ENCODE results near the gene CGN.

The CGN gene, protein sequence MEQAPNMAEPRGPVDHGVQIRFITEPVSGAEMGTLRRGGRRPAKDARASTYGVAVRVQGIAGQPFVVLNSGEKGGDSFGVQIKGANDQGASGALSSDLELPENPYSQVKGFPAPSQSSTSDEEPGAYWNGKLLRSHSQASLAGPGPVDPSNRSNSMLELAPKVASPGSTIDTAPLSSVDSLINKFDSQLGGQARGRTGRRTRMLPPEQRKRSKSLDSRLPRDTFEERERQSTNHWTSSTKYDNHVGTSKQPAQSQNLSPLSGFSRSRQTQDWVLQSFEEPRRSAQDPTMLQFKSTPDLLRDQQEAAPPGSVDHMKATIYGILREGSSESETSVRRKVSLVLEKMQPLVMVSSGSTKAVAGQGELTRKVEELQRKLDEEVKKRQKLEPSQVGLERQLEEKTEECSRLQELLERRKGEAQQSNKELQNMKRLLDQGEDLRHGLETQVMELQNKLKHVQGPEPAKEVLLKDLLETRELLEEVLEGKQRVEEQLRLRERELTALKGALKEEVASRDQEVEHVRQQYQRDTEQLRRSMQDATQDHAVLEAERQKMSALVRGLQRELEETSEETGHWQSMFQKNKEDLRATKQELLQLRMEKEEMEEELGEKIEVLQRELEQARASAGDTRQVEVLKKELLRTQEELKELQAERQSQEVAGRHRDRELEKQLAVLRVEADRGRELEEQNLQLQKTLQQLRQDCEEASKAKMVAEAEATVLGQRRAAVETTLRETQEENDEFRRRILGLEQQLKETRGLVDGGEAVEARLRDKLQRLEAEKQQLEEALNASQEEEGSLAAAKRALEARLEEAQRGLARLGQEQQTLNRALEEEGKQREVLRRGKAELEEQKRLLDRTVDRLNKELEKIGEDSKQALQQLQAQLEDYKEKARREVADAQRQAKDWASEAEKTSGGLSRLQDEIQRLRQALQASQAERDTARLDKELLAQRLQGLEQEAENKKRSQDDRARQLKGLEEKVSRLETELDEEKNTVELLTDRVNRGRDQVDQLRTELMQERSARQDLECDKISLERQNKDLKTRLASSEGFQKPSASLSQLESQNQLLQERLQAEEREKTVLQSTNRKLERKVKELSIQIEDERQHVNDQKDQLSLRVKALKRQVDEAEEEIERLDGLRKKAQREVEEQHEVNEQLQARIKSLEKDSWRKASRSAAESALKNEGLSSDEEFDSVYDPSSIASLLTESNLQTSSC

DNA sequence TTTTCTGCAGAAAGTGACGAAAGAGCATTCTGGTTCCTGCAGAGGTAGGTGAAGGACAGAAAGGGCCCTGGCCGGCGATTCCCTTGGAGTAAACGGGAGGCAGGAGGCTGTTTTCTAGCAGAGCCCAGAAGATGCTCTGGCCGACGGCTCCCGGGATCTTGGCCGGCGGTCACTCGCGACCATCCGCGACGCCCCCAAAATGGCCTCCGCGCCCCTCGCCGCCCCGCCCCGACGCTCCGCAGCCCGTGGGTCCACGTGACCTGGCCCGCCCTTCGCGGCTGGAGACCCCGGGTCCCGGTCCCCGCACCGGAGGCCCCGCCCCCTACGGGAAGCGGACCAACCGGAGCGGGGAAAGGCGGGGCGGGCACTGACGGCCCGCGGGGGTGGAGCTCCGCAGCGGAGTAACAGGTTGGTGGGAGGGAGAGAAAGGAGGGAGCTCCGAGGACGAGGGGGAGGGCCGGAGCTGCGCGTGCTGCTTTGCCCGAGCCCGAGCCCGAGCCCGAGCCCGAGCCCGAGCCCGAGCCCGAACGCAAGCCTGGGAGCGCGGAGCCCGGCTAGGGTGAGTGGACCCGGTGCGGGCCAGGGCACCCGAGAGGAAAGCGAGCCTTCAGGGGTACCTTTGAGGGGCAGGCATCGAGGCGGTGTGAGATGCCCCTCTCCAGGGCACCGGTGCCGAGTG lies at the start of gene CGN:
CGN (plus strand) TSS at position 431 of the 679 bp plus-strand sequence. CDS start 7,133 bp downstream, outside the sequence.
- peak; percentile 88 to 96 for DNase-seq

DNA sequence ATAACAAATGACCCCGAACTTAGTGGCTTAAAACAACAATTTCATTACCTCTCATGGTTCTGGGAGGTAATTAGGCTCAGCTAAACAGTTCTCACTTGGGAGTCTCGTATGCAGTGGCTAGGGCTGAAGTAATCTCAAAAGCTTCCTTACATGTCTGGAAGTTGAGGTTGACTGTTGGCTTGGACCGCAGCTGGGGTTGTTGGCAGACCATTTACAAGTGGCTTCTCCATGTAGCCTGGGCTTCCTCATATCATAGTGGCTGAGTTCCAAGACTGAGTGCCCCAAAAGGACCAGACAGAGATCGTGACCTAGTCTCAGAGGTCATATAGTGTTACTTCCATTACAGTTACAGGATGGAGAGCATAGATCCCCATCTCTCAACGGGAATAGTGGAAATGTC lies 49.5 kb upstream of the CGN start:
- DNase-seq, result no peak

DNA sequence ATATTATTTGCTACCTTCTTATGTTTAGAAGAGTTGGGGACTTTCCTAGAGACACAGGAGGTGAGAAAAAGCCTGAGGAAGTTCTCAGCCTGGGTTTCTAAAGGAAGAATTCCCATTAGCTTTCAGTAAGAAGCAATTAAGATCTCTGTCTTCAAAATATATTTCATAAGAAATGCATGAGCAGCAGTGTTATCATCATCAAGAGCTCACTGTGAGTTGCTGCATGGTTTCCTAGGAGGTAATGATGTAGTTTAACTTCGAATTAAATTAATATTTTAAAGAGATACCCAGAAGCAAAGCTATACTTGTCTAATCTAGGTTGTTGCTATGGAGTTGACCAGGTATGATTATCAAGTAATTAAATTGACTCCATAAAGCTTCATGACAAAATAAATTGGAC lies 46.2 kb upstream of the CGN start:
- DNase-seq, result no peak

DNA sequence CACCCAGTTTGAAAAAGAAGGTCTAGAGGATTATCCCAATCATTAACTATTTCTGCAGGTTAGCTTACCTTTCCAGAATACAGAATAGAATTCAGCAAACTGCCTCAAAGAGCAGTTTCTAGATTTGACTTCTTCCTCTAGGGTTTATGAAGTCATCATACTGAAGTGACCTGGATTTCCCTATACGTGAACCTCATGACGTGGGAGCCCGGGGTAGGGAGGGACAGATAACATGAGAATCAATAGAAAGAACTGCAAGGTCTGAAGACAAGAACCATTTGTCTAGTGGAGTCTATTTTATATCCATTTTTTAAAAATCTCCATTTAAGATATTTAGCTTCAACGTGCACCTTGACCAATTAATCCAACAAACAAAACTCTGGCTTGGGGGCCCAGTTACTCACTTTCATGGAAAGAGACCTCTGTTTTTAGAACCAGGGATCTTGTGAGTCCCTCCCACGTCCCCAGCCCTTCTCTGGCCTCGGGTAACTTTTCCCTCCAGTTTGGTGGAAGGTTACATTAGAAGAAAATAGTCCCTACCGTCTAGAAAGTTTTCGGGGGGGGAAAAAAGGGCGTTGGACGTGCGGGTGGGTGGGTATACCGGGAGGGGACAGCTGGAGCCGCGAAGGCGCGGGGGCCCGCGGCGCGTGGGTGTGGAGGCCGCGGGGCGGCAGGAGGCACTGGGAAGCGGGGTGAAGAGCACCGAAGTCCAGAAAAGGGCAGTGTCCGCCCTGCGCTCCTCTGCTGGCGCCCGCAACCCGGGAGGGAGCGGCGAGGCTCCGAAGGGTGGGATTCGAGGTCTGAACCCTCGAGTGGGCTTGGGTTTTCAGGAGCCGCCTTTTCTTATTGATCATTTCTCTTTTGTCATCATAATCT lies 38.1 kb upstream of the CGN start:
- DNase-seq, result peak in 1 of 2 experiments; percentile 2

DNA sequence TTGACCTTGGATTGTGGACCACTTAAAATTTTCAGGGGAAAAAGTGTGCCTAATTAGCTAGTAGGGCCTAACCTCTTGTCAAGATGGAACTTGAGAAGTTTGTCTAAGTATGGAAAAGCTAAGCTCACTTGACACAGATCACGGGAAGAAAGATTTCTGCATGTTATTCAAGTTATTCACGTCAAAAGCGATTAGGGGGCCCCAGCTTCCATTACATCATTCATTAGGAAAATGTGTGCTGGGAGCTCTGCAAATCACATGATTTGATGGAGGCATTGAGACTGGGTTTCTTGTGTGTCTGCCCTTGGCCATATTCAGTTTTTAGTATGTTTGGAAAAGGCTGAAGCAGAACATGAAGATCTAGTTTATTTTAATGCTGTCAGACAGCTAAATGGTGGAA lies 36.4 kb upstream of the CGN start:
- no peak for DNase-seq

DNA sequence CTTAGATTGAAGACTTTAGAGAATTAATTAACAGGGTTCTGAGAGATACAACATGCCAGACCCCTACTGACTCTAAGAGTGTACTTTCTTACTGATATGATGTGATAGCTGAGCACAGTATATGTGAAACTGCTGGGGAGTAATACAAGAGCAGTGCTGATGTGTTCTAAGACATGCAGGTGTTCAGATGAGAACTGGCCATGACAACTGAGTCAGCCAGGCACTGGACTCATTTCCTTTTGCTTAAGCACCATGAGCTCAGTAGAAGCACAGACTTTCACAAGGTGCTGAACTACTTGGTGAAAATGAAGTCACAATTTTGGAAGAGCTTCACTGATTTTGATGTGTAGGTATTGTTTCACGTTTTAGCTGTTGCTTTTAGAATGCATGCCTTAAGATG lies 36.0 kb upstream of the CGN start:
- DNase-seq, result no peak

DNA sequence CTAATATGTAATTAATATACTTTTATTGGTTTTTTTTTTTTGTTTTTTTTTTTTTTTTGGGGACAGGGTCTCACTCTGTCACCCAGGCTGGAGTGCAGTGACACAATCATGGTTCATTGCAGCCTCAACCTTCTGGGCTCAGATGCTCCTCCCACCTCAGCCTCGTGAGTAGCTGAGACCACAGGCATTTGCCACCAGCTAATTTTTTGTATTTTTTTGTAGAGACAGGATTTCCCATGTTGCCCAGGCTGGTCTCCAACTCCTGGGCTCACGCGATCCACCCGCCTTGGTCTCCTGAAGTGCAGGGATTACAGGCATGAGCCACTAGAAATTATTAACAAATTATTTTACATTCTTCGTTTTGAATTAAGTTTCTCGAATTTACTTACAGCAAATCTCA lies 35.1 kb upstream of the CGN start:
- DNase-seq, result no peak

DNA sequence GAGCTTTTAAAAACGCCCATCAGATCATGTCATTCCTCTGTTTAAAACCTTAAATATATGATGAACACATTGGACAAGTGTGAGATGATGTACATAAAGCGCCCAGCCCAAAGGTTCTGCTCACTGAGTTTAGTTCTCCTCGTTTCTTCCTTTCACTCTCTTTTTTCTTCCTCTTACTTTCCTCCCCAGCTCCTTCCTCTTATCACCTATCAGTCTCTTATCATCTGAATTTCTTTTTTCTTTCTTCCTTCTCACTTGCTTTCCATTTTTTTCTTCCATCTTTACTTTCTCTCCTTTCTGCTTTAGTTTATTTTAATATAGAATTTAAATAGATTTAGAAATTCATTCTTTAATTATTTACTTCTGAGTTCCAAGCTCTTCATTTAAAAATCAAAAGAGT lies 34.1 kb upstream of the CGN start:
- no peak for DNase-seq

DNA sequence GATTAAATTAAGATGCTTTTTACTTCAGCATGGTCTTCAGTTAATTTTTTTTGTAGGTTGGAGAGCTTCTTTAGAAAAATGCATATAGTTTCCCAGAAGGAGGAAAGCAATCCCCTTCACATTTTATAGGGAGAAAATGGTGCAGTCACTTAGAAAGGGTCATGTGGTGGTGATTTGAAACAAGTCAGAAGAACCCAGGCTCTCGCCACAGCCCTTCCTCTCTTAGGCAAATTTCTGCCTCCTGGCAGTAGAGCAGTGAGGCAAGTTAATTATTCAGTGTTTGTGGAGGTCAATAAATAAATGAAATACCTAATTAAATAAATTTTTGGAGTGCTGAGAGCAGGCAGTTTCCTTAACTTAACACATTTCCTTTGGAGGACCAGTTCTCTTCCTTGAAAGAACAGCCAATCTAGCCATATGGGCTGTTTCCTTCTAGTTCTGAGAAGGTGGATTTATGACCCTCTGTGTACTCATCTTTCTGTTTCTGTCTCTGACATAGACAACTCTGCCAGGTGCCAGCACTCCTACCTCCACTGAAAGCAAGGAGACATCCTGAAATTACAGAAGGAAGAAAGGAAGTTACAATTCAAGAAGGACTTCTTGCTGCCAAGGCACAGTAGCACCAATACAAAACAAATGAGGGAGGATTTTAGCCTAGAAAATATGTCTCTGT lies 32.9 kb upstream of the CGN start:
- no peak for DNase-seq

DNA sequence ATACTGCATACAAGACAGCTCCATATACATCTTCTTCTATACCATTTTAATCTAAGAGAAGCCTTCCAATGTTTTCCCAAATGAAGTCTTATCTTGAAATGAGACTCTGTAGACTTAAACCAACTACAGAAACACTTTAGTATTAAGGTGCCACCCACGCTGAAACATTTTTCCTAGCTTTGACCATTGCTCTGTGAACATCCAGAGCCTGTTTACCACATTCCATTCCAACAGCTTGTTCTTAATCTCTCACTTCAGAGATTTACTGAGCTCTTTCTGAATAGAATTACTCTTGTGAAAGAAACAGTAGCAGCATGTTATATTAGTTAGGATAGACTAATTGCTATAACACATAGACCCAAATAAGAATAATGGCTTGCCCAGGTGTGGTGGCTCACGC lies 32.3 kb upstream of the CGN start:
- DNase-seq, result no peak

DNA sequence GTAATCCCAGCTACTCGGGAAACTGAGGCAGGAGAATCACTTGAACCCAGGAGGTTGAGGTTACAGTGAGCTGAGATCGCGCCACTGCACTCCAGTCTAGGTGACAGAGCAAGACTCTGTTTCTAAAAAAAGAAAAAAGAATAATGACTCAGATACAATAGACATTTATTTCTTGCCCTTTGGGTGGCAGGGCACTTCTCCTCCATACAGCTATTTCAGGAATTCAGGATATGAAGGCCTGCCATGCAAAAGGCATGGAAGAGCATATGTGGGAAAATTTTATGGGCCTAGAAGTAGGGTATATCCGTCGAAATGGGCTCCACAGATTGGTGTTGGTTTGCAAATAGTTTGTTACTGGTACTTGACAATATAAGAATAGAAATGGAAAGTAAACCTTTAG lies 31.7 kb upstream of the CGN start:
- no peak for DNase-seq

DNA sequence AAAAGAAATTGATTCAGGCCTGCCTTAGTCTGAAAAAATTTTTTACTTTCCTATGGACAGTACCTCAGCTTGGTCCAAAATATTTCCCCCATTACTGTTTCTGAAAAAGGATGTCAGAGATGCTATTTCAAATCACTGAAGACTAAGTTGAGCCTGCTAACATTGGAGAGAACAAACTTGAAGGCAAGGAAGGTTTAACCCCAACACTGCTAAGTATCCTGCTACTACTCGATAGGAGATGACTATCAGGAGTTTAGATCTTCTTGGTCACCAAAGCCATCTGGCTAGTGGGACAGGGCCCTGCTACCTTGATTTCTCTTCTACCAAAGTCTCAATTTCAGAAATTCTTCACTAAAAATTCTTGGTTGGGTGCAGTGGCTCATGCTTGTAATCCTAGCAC lies 29.2 kb upstream of the CGN start:
- DNase-seq, result no peak

DNA sequence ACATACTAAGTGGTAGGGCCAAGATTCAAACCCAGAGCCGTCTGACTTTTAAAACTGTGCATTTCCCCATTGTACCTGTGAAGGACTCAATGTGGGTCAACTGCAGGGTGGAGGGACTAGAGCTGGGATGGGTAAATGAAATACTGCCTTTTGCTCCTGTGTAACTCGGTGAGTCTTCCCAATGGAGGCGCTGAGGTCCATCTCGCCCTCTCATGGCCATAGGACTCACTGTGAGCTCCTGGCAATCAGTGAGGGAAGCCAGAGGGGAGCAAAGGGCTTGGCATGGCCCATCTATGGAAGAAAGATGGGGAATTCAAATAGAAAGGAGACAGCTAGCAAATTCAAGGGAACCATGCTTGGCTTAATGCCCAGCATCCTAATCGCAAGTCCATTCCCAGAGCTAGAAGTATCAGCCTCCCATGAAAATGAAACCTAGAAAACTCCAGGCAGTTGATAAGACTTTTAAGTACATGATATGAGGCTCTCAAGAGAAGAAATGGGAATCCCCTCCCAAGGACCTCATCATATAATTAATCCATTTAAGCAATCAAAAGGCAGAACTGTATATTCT lies 25.4 kb upstream of the CGN start:
- no peak for DNase-seq

DNA sequence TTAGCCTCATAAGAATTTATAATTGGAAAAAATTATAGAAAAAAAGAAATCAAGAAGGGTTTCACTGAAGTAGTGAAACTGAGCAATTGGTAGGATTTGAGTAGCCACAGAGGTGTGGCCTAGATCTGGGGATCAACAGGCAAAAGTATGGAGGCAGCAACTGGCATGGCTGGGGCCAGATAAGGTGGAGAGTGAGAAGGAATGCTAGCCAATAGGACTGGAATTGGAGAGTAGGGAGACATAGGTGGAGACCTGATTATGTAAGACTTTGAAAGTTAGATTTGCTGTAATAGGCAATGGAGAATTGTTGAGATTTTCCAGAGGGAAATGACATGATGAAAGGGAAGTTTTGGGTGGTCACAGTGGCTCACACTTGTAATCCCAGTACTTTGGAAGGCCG lies 24.6 kb upstream of the CGN start:
- DNase-seq, result no peak

DNA sequence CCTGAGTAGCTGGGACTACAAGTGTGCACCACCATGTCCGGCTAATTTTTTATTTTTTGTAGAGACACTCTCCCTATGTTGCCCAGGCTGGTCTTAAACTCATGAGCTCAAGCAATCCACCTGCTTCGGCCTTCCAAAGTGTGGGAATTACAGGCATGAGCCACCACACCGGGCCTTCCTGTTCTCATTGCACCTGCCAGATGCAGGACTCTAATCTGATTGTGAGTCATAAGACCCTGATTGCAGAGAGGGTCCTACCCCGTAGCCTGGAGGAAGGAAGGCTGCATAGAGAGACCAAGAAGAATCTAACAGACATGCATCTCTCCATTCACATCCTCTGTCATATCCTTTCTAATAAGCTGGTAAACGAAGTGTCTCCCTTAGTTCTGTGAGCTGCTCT lies 19.5 kb upstream of the CGN start:
- DNase-seq, result no peak

DNA sequence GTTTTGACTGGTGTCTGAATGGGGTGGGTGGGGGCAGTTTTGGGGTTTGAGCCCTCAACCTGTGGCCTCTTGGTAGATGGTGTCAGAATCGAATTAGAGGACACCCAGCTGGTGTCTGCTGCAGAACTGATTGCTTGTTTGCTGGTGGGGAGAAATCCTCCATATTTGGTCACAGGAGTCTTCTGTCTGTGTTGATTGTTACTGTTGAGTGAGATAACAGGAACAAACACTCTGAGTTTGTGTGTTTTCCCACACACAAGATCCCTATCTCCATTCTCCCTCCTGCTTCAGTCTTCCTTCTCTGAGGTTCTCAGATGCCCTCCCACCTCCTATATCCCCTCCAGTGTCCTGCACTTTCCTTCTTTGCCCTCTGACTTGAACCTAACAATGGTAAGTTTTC lies 19.1 kb upstream of the CGN start:
- no peak for DNase-seq

DNA sequence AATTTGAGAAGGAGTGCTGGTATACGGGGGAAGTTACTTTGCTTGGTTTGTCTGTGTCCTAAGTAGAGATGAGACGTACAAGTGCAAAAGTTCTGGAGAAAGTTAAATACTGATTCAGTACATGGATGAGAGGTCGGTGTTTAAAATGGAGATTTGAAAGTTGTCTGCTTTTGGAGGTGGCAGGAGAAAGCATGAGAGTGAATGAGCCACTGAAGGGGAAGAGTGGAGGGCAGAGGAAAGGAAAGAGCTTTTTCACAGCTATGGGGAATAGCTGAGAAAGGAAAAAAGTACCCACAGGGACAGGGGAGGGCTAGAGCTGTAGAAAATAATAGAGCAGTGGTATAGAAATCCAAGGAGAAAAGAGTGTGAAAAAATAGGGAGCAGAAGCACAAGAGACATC lies 18.1 kb upstream of the CGN start:
- no peak for DNase-seq

DNA sequence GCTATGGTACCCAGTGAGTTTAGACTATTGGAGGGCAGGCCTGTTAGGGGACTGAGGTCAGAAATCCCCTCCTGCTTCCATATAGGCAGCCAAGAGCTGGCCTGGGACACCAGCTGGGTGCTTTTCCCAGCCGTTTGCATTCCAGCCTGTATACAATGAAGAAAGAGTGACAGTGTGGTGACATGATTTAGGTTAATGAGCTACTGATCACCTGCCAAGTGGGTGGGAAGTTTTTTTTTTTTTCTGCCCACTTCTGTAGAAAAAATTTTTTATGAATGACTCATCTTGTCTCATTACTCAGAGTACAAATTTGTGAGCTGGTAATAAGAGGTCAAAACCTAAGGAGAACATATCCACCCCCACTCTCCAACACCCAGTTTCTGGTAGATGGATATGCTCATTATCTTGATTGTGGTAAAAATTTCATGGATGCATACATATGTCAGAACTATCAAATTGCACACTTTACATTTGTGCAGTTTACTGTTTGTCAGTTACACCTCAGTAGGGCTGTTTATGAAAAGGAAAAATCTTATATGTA lies 16.4 kb upstream of the CGN start:
- no peak for DNase-seq

DNA sequence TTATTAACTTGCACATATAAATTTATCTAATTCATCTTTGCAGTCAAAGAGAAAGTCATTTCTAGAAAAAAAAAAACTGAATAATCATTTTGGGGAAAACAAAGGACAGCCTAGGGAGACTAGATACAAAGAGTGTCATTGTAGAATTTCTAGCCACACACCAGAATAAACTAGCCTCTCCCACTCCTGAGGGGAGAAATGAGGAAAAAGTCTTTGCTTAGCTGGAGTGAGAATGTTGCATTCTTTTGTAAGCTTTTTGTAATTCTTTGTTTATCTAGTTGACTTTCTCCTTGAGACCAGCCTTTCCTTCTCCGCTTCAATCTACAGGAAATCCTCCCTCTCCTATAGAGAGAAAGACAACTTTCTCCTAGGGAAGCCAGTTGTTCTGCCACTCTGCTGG lies 15.9 kb upstream of the CGN start:
- no peak for DNase-seq

DNA sequence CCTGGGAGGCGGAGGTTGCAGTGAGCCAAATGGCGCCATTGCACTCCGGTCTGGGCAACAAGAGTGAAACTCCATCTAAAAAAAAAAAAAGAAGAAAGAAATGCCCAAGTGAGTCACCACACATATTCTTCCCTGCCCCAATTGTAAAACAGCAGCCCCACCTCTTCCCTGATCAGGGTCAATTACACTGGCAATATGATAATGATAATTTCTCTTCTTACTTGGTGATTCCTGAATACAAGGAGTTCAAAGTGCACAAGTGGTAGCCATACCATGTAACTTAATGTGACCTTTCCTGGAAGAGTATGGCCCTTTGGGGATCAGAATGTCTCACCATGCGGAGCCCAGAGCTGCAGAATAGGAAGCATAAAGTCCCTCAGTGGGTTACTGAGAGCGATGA lies 11.8 kb upstream of the CGN start:
- DNase-seq, result no peak

DNA sequence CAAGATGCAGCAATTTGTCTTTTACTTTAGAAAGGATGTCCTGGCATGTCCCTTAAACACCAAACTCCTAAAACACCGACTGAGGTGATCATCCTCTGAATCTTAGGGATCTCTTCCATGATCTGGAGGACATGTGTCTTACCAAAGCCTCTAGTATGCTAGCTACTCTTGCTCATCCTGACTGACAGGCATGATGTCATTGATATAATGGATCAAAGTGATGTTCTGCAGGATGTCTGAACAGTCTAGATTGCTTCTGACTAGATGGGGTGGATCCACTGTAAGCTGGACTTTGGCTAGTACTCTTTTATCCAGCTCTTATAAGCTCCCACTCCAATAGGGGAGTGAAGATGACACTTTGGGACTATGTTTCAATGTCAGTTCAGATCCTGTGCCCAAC lies 11.3 kb upstream of the CGN start:
- no peak for DNase-seq
